GM12892 (cell line): Measurements from ENCODE around the gene SYNE1.
"Not testable (repeated sequence)": the region's sequence is repeated elsewhere in the genome, so short reads cannot be mapped to it uniquely, and the experiment has no call there.

Experiments used
- DNase-seq: peaks from one replicate; pipeline ENCODE4 v3.0.0; 2011; ENCODE audit not compliant: insufficient read length
- FAIRE-seq: peaks from 2 replicates; lab custom pipeline; 2011; peaks lifted over from hg19 to GRCh38; lab: Jason Lieb, UNC
- POLR2A ChIP-seq: IDR thresholded peaks from 2 replicates; pipeline ENCODE4 v1.6.1; 2011; ENCODE audit warnings: low read depth, low read length, control low read depth
- POLR2AphosphoS5 ChIP-seq: IDR thresholded peaks from 2 replicates; pipeline ENCODE4 v1.6.1; 2011; ENCODE audit warnings: low read depth, low read length, control low read depth
- TAF1 ChIP-seq: IDR thresholded peaks from 2 replicates; pipeline ENCODE4 v1.6.1; 2011; ENCODE audit warnings: low read depth, mild to moderate bottlenecking, control low read depth, low read length, borderline replicate concordance

Gene SYNE1

GRCh38 chr6:152575621-152576150 lies 61.5 kb downstream of the SYNE1 start:
- no peak for FAIRE-seq
- no peak for TF ChIP-seq POLR2AphosphoS5
- no peak for TF ChIP-seq TAF1
- no peak for TF ChIP-seq POLR2A

GRCh38 chr6:152575161-152575560 lies 62.0 kb downstream of the SYNE1 start:
- TF ChIP-seq TAF1, result no peak
- TF ChIP-seq POLR2AphosphoS5, result no peak
- TF ChIP-seq POLR2A, result no peak
- no peak for DNase-seq
- no peak for FAIRE-seq

More at GRCh38 chr6:152575621-152576150, 61.5 kb downstream of the SYNE1 start:
- no peak for DNase-seq

- TF ChIP-seq POLR2AphosphoS5 (no peak), TAF1 (no peak), POLR2A (no peak)
- DNase-seq (no peak), FAIRE-seq (no peak)
Observed at GRCh38 chr6:152573762-152574161, 63.4 kb downstream of the SYNE1 start.

GRCh38 chr6:152572338-152573088 lies 64.6 kb downstream of the SYNE1 start:
- TF ChIP-seq POLR2AphosphoS5 (no peak), POLR2A (no peak), TAF1 (no peak)
- FAIRE-seq, result no peak
- DNase-seq, result no peak

- DNase-seq, result no peak
- FAIRE-seq, result no peak
- no peak for TF ChIP-seq TAF1
- TF ChIP-seq POLR2A, result no peak
- TF ChIP-seq POLR2AphosphoS5, result no peak
Observed at GRCh38 chr6:152571943-152572337, 65.2 kb downstream of the SYNE1 start.

- TF ChIP-seq TAF1 (no peak), POLR2AphosphoS5 (no peak), POLR2A (no peak)
- no peak for FAIRE-seq
Observed at GRCh38 chr6:152571089-152571488, 66.1 kb downstream of the SYNE1 start.

GRCh38 chr6:152566103-152566875 lies 70.9 kb downstream of the SYNE1 start:
- FAIRE-seq (no peak), DNase-seq (no peak)
- TF ChIP-seq TAF1 (no peak), POLR2AphosphoS5 (no peak), POLR2A (no peak)

More at GRCh38 chr6:152571089-152571488, 66.1 kb downstream of the SYNE1 start:
- DNase-seq, result no peak

GRCh38 chr6:152563177-152563576 lies 74.0 kb downstream of the SYNE1 start:
- FAIRE-seq, result peak; percentile 24
- no peak for DNase-seq
- TF ChIP-seq POLR2AphosphoS5, result no peak
- TF ChIP-seq TAF1, result no peak
- no peak for TF ChIP-seq POLR2A

- not testable (repeated sequence) for FAIRE-seq, DNase-seq
Observed at GRCh38 chr6:152558798-152559197, 78.4 kb downstream of the SYNE1 start.

GRCh38 chr6:152557502-152557901 lies 79.7 kb downstream of the SYNE1 start:
- DNase-seq, result no peak
- no peak for FAIRE-seq
- TF ChIP-seq TAF1, result no peak
- TF ChIP-seq POLR2A, result no peak
- no peak for TF ChIP-seq POLR2AphosphoS5

GRCh38 chr6:152554851-152555250 lies 82.3 kb downstream of the SYNE1 start:
- DNase-seq (no peak), FAIRE-seq (no peak)
- TF ChIP-seq POLR2A (no peak), TAF1 (no peak), POLR2AphosphoS5 (no peak)
